Panc1 (cell line): ENCODE data around the gene DBT. TPM values are rescaled to one million over a fixed set of nuclear protein-coding genes. Genes with fewer than 3 reads are reported as not detected.

ENCODE experiments used
- ATAC-seq: fragments of 200-7000 bp; cut with Tn5 transposase; 2 replicates; pipeline ENCODE4 v1.9.1; 2020; ENCODE audit warnings: mild to moderate bottlenecking, moderate library complexity
- BruUV-seq: library from RNA; stranded (reverse); fragments of 400-500 nt; replicated peaks from 2 replicates; lab custom pipeline; 2021; lab: Mats Ljungman, UMichigan
- CTCF ChIA-PET: fragments of 300-600 bp; sonication (Branson Sonifier 250); formaldehyde crosslinking; loops from one replicate; lab custom pipeline; 2022; ENCODE audit warnings: antibody characterized with exemption; lab: Charles Lee
- POLR2A ChIA-PET: fragments of 300-600 bp; sonication (Branson Sonifier 250); formaldehyde crosslinking; loops from one replicate; lab custom pipeline; 2022; ENCODE audit warnings: antibody characterized with exemption; lab: Charles Lee
- DNase-seq: peaks from one replicate; pipeline ENCODE4 v3.0.0-alpha.2; 2010; ENCODE audit warnings: low read depth, low spot score
- H3K27ac ChIP-seq: 2 replicates; pipeline ENCODE4 v1.5.1; 2011; ENCODE audit warnings: mild to moderate bottlenecking, low read length, inconsistent platforms
- H3K27me3 ChIP-seq: fragments of 200-500 bp; sonication (Bioruptor generic); 2 replicates; pipeline ENCODE4 v1.6.0; 2014; ENCODE audit warnings: low read length, inconsistent platforms; ENCODE audit not compliant: control insufficient read depth, insufficient read depth
- H3K36me3 ChIP-seq: fragments of 200-500 bp; sonication (Bioruptor generic); 2 replicates; pipeline ENCODE4 v1.5.1; 2014; ENCODE audit warnings: inconsistent platforms, mild to moderate bottlenecking, low read length, moderate library complexity; ENCODE audit not compliant: control insufficient read depth, insufficient read depth
- H3K4me1 ChIP-seq: 2 replicates; pipeline ENCODE4 v1.5.1; 2011; ENCODE audit warnings: inconsistent platforms, mild to moderate bottlenecking, low read length, moderate library complexity; ENCODE audit not compliant: control insufficient read depth, insufficient read depth
- H3K4me3 ChIP-seq, 2 experiments: 2 replicates each; pipeline ENCODE4 v1.5.1; 2011 to 2012; ENCODE audit warnings: low read depth in 2 of 2, low read length in 2 of 2, mild to moderate bottlenecking in 2 of 2, inconsistent platforms in 1 of 2, moderate library complexity in 1 of 2
- H3K9me3 ChIP-seq: fragments of 200-500 bp; sonication (Bioruptor generic); 2 replicates; pipeline ENCODE4 v1.5.1; 2014; ENCODE audit warnings: low read depth, mild to moderate bottlenecking, inconsistent platforms, low read length, moderate library complexity; ENCODE audit not compliant: control insufficient read depth, insufficient read depth
- CTCF ChIP-seq: fragments of 450-650 bp; IDR thresholded peaks from 2 replicates; pipeline ENCODE4 v1.5.1; 2017; ENCODE audit warnings: mild to moderate bottlenecking
- POLR2AphosphoS5 ChIP-seq: IDR thresholded peaks from 2 replicates; pipeline ENCODE4 v1.6.1; 2012; ENCODE audit warnings: mild to moderate bottlenecking, low read depth, low read length, moderate library complexity
- REST ChIP-seq, 2 experiments: IDR thresholded peaks; 2 replicates each; pipeline ENCODE4 v1.6.1; 2011 to 2012; ENCODE audit warnings: low read depth in 2 of 2, control low read depth in 1 of 2, low read length in 1 of 2, mild to moderate bottlenecking in 1 of 2, moderate library complexity in 1 of 2; ENCODE audit not compliant: insufficient read depth in 1 of 2
- SIN3A ChIP-seq: IDR thresholded peaks from 2 replicates; pipeline ENCODE4 v1.6.1; 2012; ENCODE audit warnings: low read depth, mild to moderate bottlenecking, low read length, moderate library complexity, borderline replicate concordance; ENCODE audit not compliant: insufficient read depth
- TCF7L2 ChIP-seq: IDR thresholded peaks from 2 replicates; pipeline ENCODE4 v1.6.1; 2011; ENCODE audit warnings: mild to moderate bottlenecking, low read depth, low read length, inconsistent platforms
- in situ Hi-C: cut with HindIII; loops from 2 replicates; pipeline ENCODE4 v1.10.0; 2016; ENCODE audit warnings: low sequenced_read_pairs, low pct_unique_long_range_greater_than_20kb
- intact Hi-C: fragments of 100-400 bp; cut with micrococcal nuclease; formaldehyde crosslinking; loops from one replicate; pipeline ENCODE4 v1.10.0; 2022; ENCODE audit not compliant: unreplicated experiment
- total RNA-seq: library from RNA; stranded (reverse); gene quantifications from one replicate; pipeline ENCODE4 v1.2.1, GENCODE V29; 2021; ENCODE audit not compliant: unreplicated experiment

The DBT gene
- total RNA-seq, 1 experiment from 2014 or later, result 5.2 TPM

- Histone ChIP-seq H3K4me3 (no peak overlapping the region), H3K27ac (no peak overlapping the region), H3K9me3 (no peaks in the 10 kb centered on the region), H3K36me3 (no peaks in the 10 kb centered on the region), H3K4me1 (no peaks in the 10 kb centered on the region), H3K27me3 (no peaks in the 10 kb centered on the region)
- ATAC-seq (no peak), DNase-seq (no peak)
- in situ Hi-C loops (no loop called here), intact Hi-C loops (no loop called here)
- ChIA-PET CTCF (no interaction called here), POLR2A (no interaction called here)
- no TSS peak for BruUV-seq
- TF ChIP-seq CTCF, result no peak
- no peak for TF ChIP-seq TCF7L2
- no peak for TF ChIP-seq POLR2AphosphoS5
- TF ChIP-seq SIN3A, result no peak
- no peak for TF ChIP-seq REST (IDR thresholded peaks at IDR 0.05; ENCODE audit: insufficient read depth in 1 of 2, low read depth in 2 of 2, low read length in 1 of 2)
These were observed 27.2 kb downstream of the DBT start for GRCh38 chr1:100222428-100222827.

GRCh38 chr1:100219883-100220282 lies 29.8 kb downstream of the DBT start:
- intact Hi-C loops (no loop called here), in situ Hi-C loops (no loop called here)
- no peak overlapping the region for H3K4me3 ChIP-seq
- DNase-seq (no peak), ATAC-seq (no peak)
- H3K9me3 ChIP-seq, result no peaks in the 10 kb centered on the region
- BruUV-seq, result no TSS peak
- no peaks in the 10 kb centered on the region for H3K27me3 ChIP-seq
- ChIA-PET POLR2A (no interaction called here), CTCF (no interaction called here)
- TF ChIP-seq TCF7L2 (no peak), CTCF (no peak)
- H3K36me3 ChIP-seq, result no peaks in the 10 kb centered on the region
- no peaks in the 10 kb centered on the region for H3K4me1 ChIP-seq
- H3K27ac ChIP-seq, result no peak overlapping the region

- Histone ChIP-seq H3K4me3 (no peak overlapping the region), H3K4me1 (no peaks in the 10 kb centered on the region), H3K27me3 (no peaks in the 10 kb centered on the region), H3K9me3 (no peaks in the 10 kb centered on the region), H3K27ac (no peak overlapping the region), H3K36me3 (no peaks in the 10 kb centered on the region; the same call in 1 of the 2 replicates)
- ATAC-seq, result no peak
- in situ Hi-C loops, result no loop called here
- BruUV-seq, result no TSS peak
- TF ChIP-seq POLR2AphosphoS5, result no peak
- no peak for TF ChIP-seq REST (IDR thresholded peaks at IDR 0.05; ENCODE audit: insufficient read depth in 1 of 2, low read depth in 2 of 2, low read length in 1 of 2)
- no peak for TF ChIP-seq TCF7L2
- no peak for TF ChIP-seq SIN3A
- no peak for TF ChIP-seq CTCF
- intact Hi-C loops, result no loop called here
- CTCF ChIA-PET, result no interaction called here
- POLR2A ChIA-PET, result no interaction called here
- DNase-seq, result no peak
These were observed 30.2 kb downstream of the DBT start for GRCh38 chr1:100219457-100219856.
